WTC11 (cell line): ENCODE results near the gene CPTP. TPM values are rescaled to one million over a fixed set of nuclear protein-coding genes. Genes with fewer than 3 reads are reported as not detected.

ENCODE experiments used
- ATAC-seq: fragments of 200-7000 bp; cut with Tn5 transposase; 2 replicates; pipeline ENCODE4 v1.10.0; 2021; ENCODE audit warnings: mild to moderate bottlenecking, moderate library complexity
- CTCF ChIA-PET: fragments of 300-600 bp; sonication (Branson Sonifier 250); formaldehyde crosslinking; loops from one replicate; lab custom pipeline; 2021; ENCODE audit warnings: antibody characterized with exemption; lab: Charles Lee
- POLR2A ChIA-PET: fragments of 350-600 bp; sonication (Branson Sonifier 250); formaldehyde crosslinking; loops from one replicate; lab custom pipeline; 2021; ENCODE audit warnings: antibody characterized with exemption; lab: Charles Lee
- DNase-seq: peaks from one replicate; pipeline ENCODE4 v3.0.0; 2021; ENCODE audit warnings: low spot score
- H3K27ac Mint-ChIP-seq: 2 replicates; pipeline ENCODE4 v1.8.0; 2021; ENCODE audit warnings: mixed read lengths
- H3K27me3 Mint-ChIP-seq: 2 replicates; pipeline ENCODE4 v1.8.0; 2021; ENCODE audit warnings: low read depth, mild to moderate bottlenecking, moderate library complexity, mixed read lengths
- H3K36me3 Mint-ChIP-seq: 2 replicates; pipeline ENCODE4 v1.8.0; 2021; ENCODE audit warnings: mixed read lengths
- H3K4me1 Mint-ChIP-seq: 2 replicates; pipeline ENCODE4 v1.8.0; 2022; ENCODE audit warnings: mixed read lengths
- H3K4me3 Mint-ChIP-seq: 2 replicates; pipeline ENCODE4 v1.8.0; 2021; ENCODE audit warnings: mild to moderate bottlenecking, moderate library complexity, mixed read lengths
- H3K9me3 Mint-ChIP-seq: 2 replicates; pipeline ENCODE4 v1.8.0; 2021; ENCODE audit warnings: mixed read lengths
- ELF4 ChIP-seq: sonication (generic); formaldehyde crosslinking; IDR thresholded peaks from 2 replicates; pipeline ENCODE4 v1.8.1; 2022; ENCODE audit warnings: low read depth, mild to moderate bottlenecking, moderate library complexity, missing genetic modification reagents
- ESRRA ChIP-seq: sonication (generic); formaldehyde crosslinking; IDR thresholded peaks from 2 replicates; pipeline ENCODE4 v1.8.1; 2022; ENCODE audit warnings: mild to moderate bottlenecking, missing genetic modification reagents, borderline replicate concordance
- ETV6 ChIP-seq: sonication (generic); formaldehyde crosslinking; IDR thresholded peaks from 2 replicates; pipeline ENCODE4 v1.8.1; 2022; ENCODE audit warnings: mild to moderate bottlenecking, missing genetic modification reagents
- FOXJ3 ChIP-seq: sonication (generic); formaldehyde crosslinking; IDR thresholded peaks from 2 replicates; pipeline ENCODE4 v1.9.0; 2021; ENCODE audit warnings: missing genetic modification reagents, mild to moderate bottlenecking, borderline replicate concordance
- FOXP1 ChIP-seq: sonication (generic); formaldehyde crosslinking; IDR thresholded peaks from 2 replicates; pipeline ENCODE4 v1.8.0; 2022; ENCODE audit warnings: missing genetic modification reagents, mild to moderate bottlenecking, moderate library complexity, borderline replicate concordance
- MXD4 ChIP-seq: fragments of 250-450 bp; sonication (Bioruptor Pico); IDR thresholded peaks from 2 replicates; pipeline ENCODE4 v1.8.0; 2021; ENCODE audit warnings: mild to moderate bottlenecking, moderate library complexity, borderline replicate concordance
- NFE2L1 ChIP-seq: sonication (generic); formaldehyde crosslinking; IDR thresholded peaks from 2 replicates; pipeline ENCODE4 v1.8.1; 2023; ENCODE audit warnings: missing genetic modification reagents
- NR3C1 ChIP-seq: sonication (generic); formaldehyde crosslinking; conservative IDR thresholded peaks from 2 replicates; pipeline ENCODE4 v1.8.1; 2023; ENCODE audit warnings: low read depth, mild to moderate bottlenecking, missing genetic modification reagents
- PRRX2 ChIP-seq: fragments of 250-450 bp; sonication (Bioruptor Pico); IDR thresholded peaks from 2 replicates; pipeline ENCODE4 v1.8.0; 2021; ENCODE audit warnings: mild to moderate bottlenecking
- RELA ChIP-seq: sonication (generic); formaldehyde crosslinking; IDR thresholded peaks from 2 replicates; pipeline ENCODE4 v1.8.1; 2022; ENCODE audit warnings: missing genetic modification reagents, mild to moderate bottlenecking, borderline replicate concordance
- ZNF396 ChIP-seq: fragments of 250-450 bp; sonication (Bioruptor Pico); IDR thresholded peaks from 2 replicates; pipeline ENCODE4 v1.8.0; 2021; ENCODE audit warnings: mild to moderate bottlenecking, moderate library complexity, borderline replicate concordance
- microRNA-seq: library from miRNA; unstranded; fragments of <30 nt; microRNA quantifications from one replicate; pipeline ENCODE4 v1.2.0, GENCODE V29; 2022; ENCODE audit warnings: borderline number of aligned reads
- total RNA-seq: library from RNA; stranded (reverse); gene quantifications from 3 replicates; pipeline ENCODE4 v1.2.3, GENCODE V29; 2021
- TF ChIP-seq, protein P1 (sequence below): sonication (generic); formaldehyde crosslinking; IDR thresholded peaks from 2 replicates; pipeline ENCODE4 v1.8.0; 2022; ENCODE audit warnings: missing genetic modification reagents
- TF ChIP-seq, protein P2 (sequence below): sonication (generic); formaldehyde crosslinking; IDR thresholded peaks from 2 replicates; pipeline ENCODE4 v1.8.0; 2023; ENCODE audit warnings: missing genetic modification reagents
- TF ChIP-seq, protein P3 (sequence below): sonication (generic); formaldehyde crosslinking; IDR thresholded peaks from 2 replicates; pipeline ENCODE4 v1.8.1; 2023; ENCODE audit warnings: mild to moderate bottlenecking, missing genetic modification reagents, moderate library complexity
- TF ChIP-seq, protein P4 (sequence below): sonication (generic); formaldehyde crosslinking; conservative IDR thresholded peaks from 2 replicates; pipeline ENCODE4 v1.8.1; 2022; ENCODE audit warnings: mild to moderate bottlenecking, missing genetic modification reagents

CPTP gene
- total RNA-seq, 1 experiment from 2014 or later: 14.4 TPM

DNA sequence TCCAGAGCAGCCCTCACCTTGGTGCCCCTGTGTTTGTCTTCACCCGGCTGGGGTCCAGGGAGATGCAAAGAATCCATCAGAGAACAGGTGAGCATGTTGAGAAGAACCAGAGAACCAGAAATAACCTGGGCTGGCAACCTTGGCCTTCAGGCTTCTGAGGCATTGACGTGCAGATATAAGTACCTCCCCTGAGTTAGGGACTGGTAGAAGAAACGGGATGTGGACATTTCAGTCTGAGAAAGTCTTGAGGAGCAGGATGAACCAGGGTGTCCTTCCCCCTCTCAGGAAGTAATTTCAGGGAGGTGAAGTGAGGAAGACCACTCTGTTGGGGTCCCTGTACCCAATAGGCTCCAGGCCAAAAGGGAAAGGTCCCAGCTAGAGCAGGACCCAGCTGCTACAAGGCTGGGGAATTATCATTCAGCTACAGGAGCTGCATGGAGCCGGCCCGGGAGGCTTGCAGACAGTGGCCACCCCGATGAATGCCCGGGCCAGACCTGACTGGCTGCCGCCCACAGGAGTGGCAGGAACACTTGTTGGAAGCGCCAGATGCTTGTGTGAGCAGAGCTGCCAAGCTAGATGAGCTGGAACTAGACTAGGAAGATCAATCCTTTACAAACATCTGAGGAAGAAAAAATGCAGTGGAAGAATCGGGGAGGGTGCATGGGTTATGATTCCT lies 52.1 kb downstream of the CPTP start (continued):
- TF ChIP-seq, protein P1, sequence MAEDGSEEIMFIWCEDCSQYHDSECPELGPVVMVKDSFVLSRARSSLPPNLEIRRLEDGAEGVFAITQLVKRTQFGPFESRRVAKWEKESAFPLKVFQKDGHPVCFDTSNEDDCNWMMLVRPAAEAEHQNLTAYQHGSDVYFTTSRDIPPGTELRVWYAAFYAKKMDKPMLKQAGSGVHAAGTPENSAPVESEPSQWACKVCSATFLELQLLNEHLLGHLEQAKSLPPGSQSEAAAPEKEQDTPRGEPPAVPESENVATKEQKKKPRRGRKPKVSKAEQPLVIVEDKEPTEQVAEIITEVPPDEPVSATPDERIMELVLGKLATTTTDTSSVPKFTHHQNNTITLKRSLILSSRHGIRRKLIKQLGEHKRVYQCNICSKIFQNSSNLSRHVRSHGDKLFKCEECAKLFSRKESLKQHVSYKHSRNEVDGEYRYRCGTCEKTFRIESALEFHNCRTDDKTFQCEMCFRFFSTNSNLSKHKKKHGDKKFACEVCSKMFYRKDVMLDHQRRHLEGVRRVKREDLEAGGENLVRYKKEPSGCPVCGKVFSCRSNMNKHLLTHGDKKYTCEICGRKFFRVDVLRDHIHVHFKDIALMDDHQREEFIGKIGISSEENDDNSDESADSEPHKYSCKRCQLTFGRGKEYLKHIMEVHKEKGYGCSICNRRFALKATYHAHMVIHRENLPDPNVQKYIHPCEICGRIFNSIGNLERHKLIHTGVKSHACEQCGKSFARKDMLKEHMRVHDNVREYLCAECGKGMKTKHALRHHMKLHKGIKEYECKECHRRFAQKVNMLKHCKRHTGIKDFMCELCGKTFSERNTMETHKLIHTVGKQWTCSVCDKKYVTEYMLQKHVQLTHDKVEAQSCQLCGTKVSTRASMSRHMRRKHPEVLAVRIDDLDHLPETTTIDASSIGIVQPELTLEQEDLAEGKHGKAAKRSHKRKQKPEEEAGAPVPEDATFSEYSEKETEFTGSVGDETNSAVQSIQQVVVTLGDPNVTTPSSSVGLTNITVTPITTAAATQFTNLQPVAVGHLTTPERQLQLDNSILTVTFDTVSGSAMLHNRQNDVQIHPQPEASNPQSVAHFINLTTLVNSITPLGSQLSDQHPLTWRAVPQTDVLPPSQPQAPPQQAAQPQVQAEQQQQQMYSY (CRISPR knock-in tag): no peak
- TF ChIP-seq, protein P2, sequence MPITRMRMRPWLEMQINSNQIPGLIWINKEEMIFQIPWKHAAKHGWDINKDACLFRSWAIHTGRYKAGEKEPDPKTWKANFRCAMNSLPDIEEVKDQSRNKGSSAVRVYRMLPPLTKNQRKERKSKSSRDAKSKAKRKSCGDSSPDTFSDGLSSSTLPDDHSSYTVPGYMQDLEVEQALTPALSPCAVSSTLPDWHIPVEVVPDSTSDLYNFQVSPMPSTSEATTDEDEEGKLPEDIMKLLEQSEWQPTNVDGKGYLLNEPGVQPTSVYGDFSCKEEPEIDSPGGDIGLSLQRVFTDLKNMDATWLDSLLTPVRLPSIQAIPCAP: no peak
- TF ChIP-seq FOXP1 (CRISPR knock-in tag) (no peak), ZNF396 (CRISPR knock-in tag) (no peak)

DNA sequence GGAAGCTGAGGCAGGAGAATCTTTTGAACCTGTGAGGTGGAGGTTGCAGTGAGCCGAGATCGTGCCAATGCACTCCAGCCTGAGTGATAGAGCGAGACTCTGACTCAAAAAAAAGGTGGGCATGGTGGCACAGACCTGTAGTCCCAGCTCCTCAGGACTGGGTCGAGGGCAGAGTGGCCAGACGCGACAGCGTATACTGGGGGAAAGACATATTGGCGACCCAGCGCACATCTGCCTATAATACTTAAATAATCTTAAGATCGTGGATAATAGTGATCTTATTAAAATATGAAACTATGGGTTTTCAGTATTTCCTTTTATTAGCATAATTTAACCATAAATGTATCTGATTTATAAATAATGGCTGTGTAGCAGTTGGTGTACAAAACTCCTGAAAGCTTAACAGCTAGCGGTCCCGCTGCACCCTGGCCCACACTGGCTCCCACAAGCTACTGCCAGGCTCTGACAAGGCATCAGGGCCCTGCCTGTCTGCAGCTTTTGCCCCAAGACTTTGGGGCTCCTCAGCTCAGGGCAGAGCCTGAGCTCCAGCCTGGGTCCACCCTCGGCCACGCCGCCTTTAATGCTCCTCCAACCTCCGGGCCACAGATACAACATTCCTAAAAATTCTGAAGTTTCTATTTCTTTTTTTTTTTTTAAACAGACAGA lies 53.1 kb downstream of the CPTP start:
- H3K27ac Mint-ChIP-seq: no peak overlapping the region
- no peaks in the 10 kb centered on the region for H3K27me3 Mint-ChIP-seq
- H3K9me3 Mint-ChIP-seq: no peaks in the 10 kb centered on the region
- TF ChIP-seq ESRRA: no peak
- no peak for TF ChIP-seq NFE2L1 (CRISPR knock-in tag)
- TF ChIP-seq FOXJ3 (CRISPR knock-in tag): no peak
- TF ChIP-seq ETV6 (CRISPR knock-in tag): no peak
- no peak for TF ChIP-seq RELA (CRISPR knock-in tag)
- no peak for TF ChIP-seq MXD4 (CRISPR knock-in tag)
- TF ChIP-seq ELF4: no peak
- no peak for TF ChIP-seq PRRX2 (CRISPR knock-in tag)
- TF ChIP-seq, protein P3, sequence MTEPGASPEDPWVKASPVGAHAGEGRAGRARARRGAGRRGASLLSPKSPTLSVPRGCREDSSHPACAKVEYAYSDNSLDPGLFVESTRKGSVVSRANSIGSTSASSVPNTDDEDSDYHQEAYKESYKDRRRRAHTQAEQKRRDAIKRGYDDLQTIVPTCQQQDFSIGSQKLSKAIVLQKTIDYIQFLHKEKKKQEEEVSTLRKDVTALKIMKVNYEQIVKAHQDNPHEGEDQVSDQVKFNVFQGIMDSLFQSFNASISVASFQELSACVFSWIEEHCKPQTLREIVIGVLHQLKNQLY (CRISPR knock-in tag): no peak
- TF ChIP-seq NR3C1: no peak
- TF ChIP-seq, protein P4, sequence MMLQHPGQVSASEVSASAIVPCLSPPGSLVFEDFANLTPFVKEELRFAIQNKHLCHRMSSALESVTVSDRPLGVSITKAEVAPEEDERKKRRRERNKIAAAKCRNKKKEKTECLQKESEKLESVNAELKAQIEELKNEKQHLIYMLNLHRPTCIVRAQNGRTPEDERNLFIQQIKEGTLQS (CRISPR knock-in tag): no peak
- no peak overlapping the region for H3K4me3 Mint-ChIP-seq
- ChIA-PET CTCF (no interaction called here), POLR2A (interaction anchor here (1.1 kb wide), 1 partner anchor 33 kb away, joined by 3 read pairs; no protein-coding TSS in a partner anchor)
- peaks cover 8% of the 10 kb centered on the region; the same call in 1 of the 2 replicates for H3K36me3 Mint-ChIP-seq
- no peak for ATAC-seq
- H3K4me1 Mint-ChIP-seq: peaks cover 3% of the 10 kb centered on the region; the same call in 1 of the 2 replicates
- DNase-seq: no peak

Small RNA genes lying within 50 kb of the gene (microRNA-seq; reads per million reads assigned to microRNA genes)
- not detected for gene MIR6726
- gene MIR6727: not detected
- not detected for gene MIR6808

Other genes starting within 250 kb of the CPTP start
- 13.9 to 17.8 TPM (median 14.0 TPM) in 3 replicates for gene C1orf159, start 208.7 kb upstream of the CPTP start, total RNA-seq
- gene TTLL10, start 150.9 kb upstream of the CPTP start, total RNA-seq: 0.78 to 1.1 TPM (median 1.1 TPM) in 3 replicates
- 0.83 to 1.2 TPM (median 1.1 TPM) in 3 replicates for gene TNFRSF18, start 118.2 kb upstream of the CPTP start, total RNA-seq
- gene TNFRSF4, start 110.6 kb upstream of the CPTP start, total RNA-seq: 0.18 to 0.33 TPM in 2 of 3 replicates, not detected in the other
- 92.3 to 105 TPM (median 101 TPM) in 3 replicates for gene SDF4, start 92.8 kb upstream of the CPTP start, total RNA-seq
- 18.8 to 21.4 TPM (median 20.0 TPM) in 3 replicates for gene B3GALT6, start 92.6 kb upstream of the CPTP start, total RNA-seq
- gene C1QTNF12, start 78.1 kb upstream of the CPTP start, total RNA-seq: 8.5 to 10.3 TPM (median 8.5 TPM) in 3 replicates
- gene UBE2J2, start 50.9 kb upstream of the CPTP start, total RNA-seq: 62.6 to 72.2 TPM (median 65.6 TPM) in 3 replicates
- 4.7 to 8.5 TPM (median 6.4 TPM) in 3 replicates for gene SCNN1D, start 44.4 kb upstream of the CPTP start, total RNA-seq
- 25.1 to 42.2 TPM (median 30.7 TPM) in 3 replicates for gene ACAP3, start 16.9 kb upstream of the CPTP start, total RNA-seq
- gene PUSL1, start 16.2 kb upstream of the CPTP start, total RNA-seq: 42.5 to 51.5 TPM (median 43.6 TPM) in 3 replicates
- gene INTS11, start 142 bp upstream of the CPTP start, total RNA-seq: 144 to 170 TPM (median 160 TPM) in 3 replicates
- 0.18 to 0.22 TPM (median 0.21 TPM) in 3 replicates for gene TAS1R3, start 6.5 kb downstream of the CPTP start, total RNA-seq
- 74.1 to 91.4 TPM (median 77.3 TPM) in 3 replicates for gene DVL1, start 24.6 kb downstream of the CPTP start, total RNA-seq
- gene MXRA8, start 33.8 kb downstream of the CPTP start, total RNA-seq: 6.7 to 11.2 TPM (median 10.7 TPM) in 3 replicates
- 238 to 268 TPM (median 250 TPM) in 3 replicates for gene AURKAIP1, start 50.4 kb downstream of the CPTP start, total RNA-seq
- gene CCNL2, start 74.5 kb downstream of the CPTP start, total RNA-seq: 117 to 142 TPM (median 117 TPM) in 3 replicates
- 126 to 156 TPM (median 134 TPM) in 3 replicates for gene MRPL20, start 82.5 kb downstream of the CPTP start, total RNA-seq
- gene ANKRD65, start 96.5 kb downstream of the CPTP start, total RNA-seq: 1.6 to 2.8 TPM (median 1.9 TPM) in 3 replicates
- 28.3 to 35.5 TPM (median 28.3 TPM) in 3 replicates for gene VWA1, start 110.9 kb downstream of the CPTP start, total RNA-seq
- gene ATAD3C, start 124.9 kb downstream of the CPTP start, total RNA-seq: 0.60 to 0.94 TPM (median 0.61 TPM) in 3 replicates
- gene ATAD3B, start 147.0 kb downstream of the CPTP start, total RNA-seq: 47.9 to 63.6 TPM (median 48.5 TPM) in 3 replicates
- 56.1 to 71.2 TPM (median 58.7 TPM) in 3 replicates for gene ATAD3A, start 187.4 kb downstream of the CPTP start, total RNA-seq
- gene TMEM240, start 215.8 kb downstream of the CPTP start, total RNA-seq: 6.6 to 8.8 TPM (median 8.0 TPM) in 3 replicates